ELR (cell line): ENCODE data around the gene KDM2A.
A peak's percentile ranks its signal among the peaks of the same experiment; 100 is the strongest.

ENCODE experiments used
- DNase-seq: peaks from one replicate; pipeline ENCODE4 v3.0.0-alpha.2; 2015; ENCODE audit warnings: low read depth

Gene KDM2A

GRCh38 chr11:67286621-67287333 is 167.7 kb downstream of the KDM2A start:
- no peak for DNase-seq

- DNase-seq: no peak
Observed at GRCh38 chr11:67287355-67288197, 168.5 kb downstream of the KDM2A start.

- DNase-seq: no peak
Observed at GRCh38 chr11:67288198-67288451, 169.1 kb downstream of the KDM2A start.

GRCh38 chr11:67288452-67289225 is 169.6 kb downstream of the KDM2A start:
- DNase-seq: peak; percentile 92

GRCh38 chr11:67289226-67289650 is 170.2 kb downstream of the KDM2A start, which contains the start of gene ANKRD13D:
TSS of gene ANKRD13D (plus strand) at chr11:67289303. CDS start at chr11:67289461, 158 bp downstream.
- DNase-seq: no peak

GRCh38 chr11:67289651-67290479 is 170.8 kb downstream of the KDM2A start:
- peak; percentile 58 for DNase-seq

- DNase-seq: no peak
Observed at GRCh38 chr11:67290801-67291200, 171.7 kb downstream of the KDM2A start.

GRCh38 chr11:67291481-67292381 is 172.7 kb downstream of the KDM2A start:
- no peak for DNase-seq

- peak; percentile 31 for DNase-seq
Observed at GRCh38 chr11:67292671-67293070, 173.6 kb downstream of the KDM2A start.

- DNase-seq: peak; percentile 81
Observed at GRCh38 chr11:67293090-67293489, 174.0 kb downstream of the KDM2A start.

- DNase-seq: peak; percentile 26
Observed at GRCh38 chr11:67295846-67296245, 176.8 kb downstream of the KDM2A start.

GRCh38 chr11:67298786-67299185 is 179.7 kb downstream of the KDM2A start:
- no peak for DNase-seq

GRCh38 chr11:67299471-67300191 is 180.6 kb downstream of the KDM2A start:
- no peak for DNase-seq

- DNase-seq: no peak
Observed at GRCh38 chr11:67300256-67300755, 181.2 kb downstream of the KDM2A start.

GRCh38 chr11:67300756-67301312 is 181.8 kb downstream of the KDM2A start:
- no peak for DNase-seq

- DNase-seq: no peak
Observed at GRCh38 chr11:67301313-67301921, 182.4 kb downstream of the KDM2A start.

GRCh38 chr11:67301951-67302516 is 183.0 kb downstream of the KDM2A start:
- peak; percentile 34 for DNase-seq

GRCh38 chr11:67302571-67303131 is 183.6 kb downstream of the KDM2A start:
- peak; percentile 42 for DNase-seq
